ENCODE data around the gene PRRC1.

- TF ChIP-seq POLR2A (IDR thresholded peaks at IDR 0.05) (no peak), CTCF (IDR thresholded peaks at IDR 0.05) (no peak), POLR2AphosphoS5 (IDR thresholded peaks at IDR 0.05; ENCODE audit: insufficient read depth in 1 of 2, low read depth in 1 of 2) (no peak)
These were observed 54.1 kb downstream of the PRRC1 start for GRCh38 chr5:127571314-127572131.

Data from vagina (tissue), 2 donors.